Lung (tissue), 12 donors: ENCODE results near the gene TTLL5. TPM values are rescaled to one million over a fixed set of nuclear protein-coding genes. Genes with fewer than 3 reads are reported as not detected.

Experiments
- ATAC-seq: fragments of 200-7000 bp; cut with Tn5 transposase; one replicate; pipeline ENCODE4 v1.9.1; 2020; ENCODE audit warnings: moderate number of reproducible peaks; ENCODE audit not compliant: insufficient read depth, low FRiP score
- DNase-seq, 3 donors: peaks; one replicate each; pipeline ENCODE4 v3.0.0-alpha.2; 2013 to 2017
- H3K27ac ChIP-seq, 2 donors: one replicate each; pipeline ENCODE4 v1.5.1; 2013; ENCODE audit warnings: mild to moderate bottlenecking in 2 of 2, moderate library complexity in 2 of 2, control low read depth in 1 of 2, inconsistent platforms in 1 of 2, low read depth in 1 of 2, low read length in 1 of 2
- H3K27me3 ChIP-seq, 3 donors: one replicate each; pipeline ENCODE4 v1.5.1; 2013; ENCODE audit warnings: low read length in 2 of 3; ENCODE audit not compliant: control insufficient read depth in 3 of 3, insufficient read depth in 3 of 3
- H3K36me3 ChIP-seq, 4 donors: one replicate each; pipeline ENCODE4 v1.5.1; 2013; ENCODE audit warnings: low read length in 4 of 4, mild to moderate bottlenecking in 1 of 4, moderate library complexity in 1 of 4; ENCODE audit not compliant: control insufficient read depth in 4 of 4, insufficient read depth in 4 of 4
- H3K4me1 ChIP-seq, 5 donors: one replicate each; pipeline ENCODE4 v1.5.1; 2013; ENCODE audit warnings: low read length in 5 of 5, mild to moderate bottlenecking in 2 of 5, moderate library complexity in 1 of 5; ENCODE audit not compliant: control insufficient read depth in 5 of 5, insufficient read depth in 5 of 5
- H3K4me3 ChIP-seq: one replicate; pipeline ENCODE4 v1.5.1; 2013; ENCODE audit warnings: mild to moderate bottlenecking, control low read depth, moderate library complexity
- H3K9ac ChIP-seq, 2 donors: one replicate each; pipeline ENCODE4 v1.5.1; 2013; ENCODE audit warnings: low read length in 2 of 2, control low read depth in 1 of 2; ENCODE audit not compliant: insufficient read depth in 1 of 2
- H3K9me3 ChIP-seq, 4 donors: one replicate each; pipeline ENCODE4 v1.5.1; 2013; ENCODE audit warnings: low read length in 3 of 4, mild to moderate bottlenecking in 1 of 4, moderate library complexity in 1 of 4; ENCODE audit not compliant: control insufficient read depth in 4 of 4, insufficient read depth in 3 of 4
- CTCF ChIP-seq: IDR thresholded peaks from 2 replicates; pipeline ENCODE4 v1.5.1; 2012; ENCODE audit warnings: mild to moderate bottlenecking; ENCODE audit errors: control extremely low read depth, extremely low read depth
- WGBS, 2 donors: extraction: QIAGEN DNeasy Blood & Tissue Kit; methylation state at CpG; one replicate each; pipeline ENCODE4 v1.1.7; 2013; 5-methylcytosine and 5-hydroxymethylcytosine counted together
- polyA plus RNA-seq, 2 donors: library from polyadenylated mRNA; stranded (reverse); fragments of 200-250 nt; gene quantifications; one replicate each; pipeline ENCODE4 v1.2.1, GENCODE V29; 2013
- total RNA-seq, 2 donors: library from RNA; depleted of rRNA in 1 of 2; stranded (reverse); fragments of >200 nt in 1 of 2; gene quantifications; one replicate each; pipeline ENCODE4 v1.2.1, GENCODE V29; 2014 to 2021
- donor health status: control.
- donor health status: control.
- donor health status: Bipolar disorder and iron deficiency.
- donor health status: healthy.
- donor health status: DM: yes; HTN: yes; CAD: no.

TTLL5 gene
- total and polyA plus RNA-seq, 4 donors, result 10.3 to 58.6 (median 28.8) TPM

- H3K36me3 ChIP-seq, result peaks cover 6 to 50% (median 33%) of the 10 kb centered on the region in 4 donors
- 77 to 89% methylated on average over 5 of the region's 5 CpGs for WGBS, 2 donors
- H3K4me3 ChIP-seq, result no peak overlapping the region
- H3K4me1 ChIP-seq, result peaks cover 0 to 14% (median 6%) of the 10 kb centered on the region in 5 donors
- DNase-seq (no peak), ATAC-seq (no peak)
- no peak overlapping the region for H3K9ac ChIP-seq
- H3K9me3 ChIP-seq, result no peaks in the 10 kb centered on the region
- no peaks in the 10 kb centered on the region for H3K27me3 ChIP-seq
- H3K27ac ChIP-seq, result peak overlapping the region in 1 of 2 donors; percentile 48
- TF ChIP-seq CTCF, result no peak
Observed at GRCh38 chr14:75650253-75651058, 10.6 kb upstream of the TTLL5 start.

GRCh38 chr14:75653563-75653962, 7.5 kb upstream of the TTLL5 start:
- peaks cover 9 to 50% (median 38%) of the 10 kb centered on the region in 4 donors for H3K36me3 ChIP-seq

GRCh38 chr14:75654127-75654732, 6.8 kb upstream of the TTLL5 start:
- no peak overlapping the region for H3K27ac ChIP-seq
- no peaks in the 10 kb centered on the region for H3K9me3 ChIP-seq
- 10 to 14% methylated on average over 4 of the region's 4 CpGs for WGBS, 2 donors
- TF ChIP-seq CTCF, result peak; percentile 94
- DNase-seq (peak; percentile 77 to 79 (median 77)), ATAC-seq (peak; percentile 84)
- H3K4me3 ChIP-seq, result no peak overlapping the region
- H3K4me1 ChIP-seq, result no peaks in the 10 kb centered on the region
- peaks cover 9 to 50% (median 38%) of the 10 kb centered on the region in 4 donors for H3K36me3 ChIP-seq
- H3K27me3 ChIP-seq, result no peaks in the 10 kb centered on the region
- no peak overlapping the region for H3K9ac ChIP-seq

More at GRCh38 chr14:75653563-75653962, 7.5 kb upstream of the TTLL5 start:
- TF ChIP-seq CTCF, result no peak
- DNase-seq (no peak), ATAC-seq (no peak)
- WGBS, 2 donors, result 88 to 89% methylated on average over 1 of the region's 1 CpG
- H3K9me3 ChIP-seq, result no peaks in the 10 kb centered on the region
- peaks cover 0 to 2% (median 0%) of the 10 kb centered on the region in 5 donors for H3K4me1 ChIP-seq
- H3K4me3 ChIP-seq, result no peak overlapping the region
- no peak overlapping the region for H3K9ac ChIP-seq
- no peaks in the 10 kb centered on the region for H3K27me3 ChIP-seq
- H3K27ac ChIP-seq, result no peak overlapping the region
